IgD-negative memory B cell (primary cell): Measurements from ENCODE around the gene MARCKSL1. TPM values are rescaled to one million over a fixed set of nuclear protein-coding genes. Genes with fewer than 3 reads are reported as not detected.
"Not testable (repeated sequence)": the region's sequence is repeated elsewhere in the genome, so short reads cannot be mapped to it uniquely, and the experiment has no call there.

Experiments
- H3K27ac Mint-ChIP-seq, 3 donors: one replicate each; pipeline ENCODE4 v1.8.0; 2020 to 2022; ENCODE audit warnings: mild to moderate bottlenecking in 3 of 3, mixed read lengths in 3 of 3, moderate library complexity in 1 of 3
- H3K27me3 Mint-ChIP-seq: one replicate; pipeline ENCODE4 v1.8.0; 2021; ENCODE audit warnings: mixed read lengths
- H3K36me3 Mint-ChIP-seq: one replicate; pipeline ENCODE4 v1.8.0; 2020; ENCODE audit warnings: mild to moderate bottlenecking, mixed read lengths
- H3K4me1 Mint-ChIP-seq, 3 donors: one replicate each; pipeline ENCODE4 v1.8.0; 2020 to 2022; ENCODE audit warnings: mixed read lengths in 3 of 3, mild to moderate bottlenecking in 1 of 3
- H3K4me3 Mint-ChIP-seq, 4 donors: one replicate each; pipeline ENCODE4 v1.8.0; 2020 to 2022; ENCODE audit warnings: mild to moderate bottlenecking in 4 of 4, mixed read lengths in 4 of 4, moderate library complexity in 3 of 4
- H3K9me3 Mint-ChIP-seq, 3 donors: one replicate each; pipeline ENCODE4 v1.8.0; 2020 to 2021; ENCODE audit warnings: mixed read lengths in 3 of 3, mild to moderate bottlenecking in 1 of 3
- polyA plus RNA-seq: library from polyadenylated mRNA; unstranded; fragments of 300-500 nt; fragmentation: Illumina TruSeq; gene quantifications from one replicate; pipeline ENCODE4 v1.2.3, GENCODE V29; 2021

Gene MARCKSL1
- polyA plus RNA-seq, 1 donor from 2014 or later, result 219 TPM

GRCh38 chr1:32361308-32361673, 25.3 kb upstream of the MARCKSL1 start:
- no peak overlapping the region for H3K27ac Mint-ChIP-seq
- H3K27me3 Mint-ChIP-seq, result peaks cover 3% of the 10 kb centered on the region
- H3K4me1 Mint-ChIP-seq, result peaks cover 18 to 21% (median 19%) of the 10 kb centered on the region in 3 donors
- H3K4me3 Mint-ChIP-seq, result peak overlapping the region in 1 of 4 donors; percentile 47
- H3K36me3 Mint-ChIP-seq, result peaks cover 5% of the 10 kb centered on the region
- H3K9me3 Mint-ChIP-seq, result no peaks in the 10 kb centered on the region

DNA sequence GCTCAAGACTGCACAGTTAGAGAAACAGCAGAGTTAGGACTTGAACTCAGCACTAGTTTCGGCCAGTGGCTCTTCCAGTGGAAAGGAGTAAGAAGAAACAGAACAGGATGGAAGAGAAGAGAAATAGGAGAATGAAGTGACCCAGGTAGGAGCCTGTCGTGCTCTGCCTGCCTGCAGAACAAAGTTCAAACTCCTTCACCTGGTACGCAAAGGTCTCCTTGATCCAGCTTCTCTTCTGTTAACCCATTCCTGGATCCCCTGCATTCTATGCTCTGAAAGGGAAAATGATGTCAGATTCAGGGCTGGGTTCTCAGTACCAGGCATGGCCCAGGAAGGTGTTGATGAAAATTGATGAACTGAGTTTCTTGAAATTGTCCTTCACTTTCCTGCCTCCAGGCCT, 22.4 kb upstream of the MARCKSL1 start:
- Mint-ChIP-seq H3K27me3 (peaks cover 3% of the 10 kb centered on the region), H3K27ac (peak overlapping the region in 1 of 3 donors; percentile 48), H3K4me3 (peak overlapping the region in 1 of 4 donors; percentile 79), H3K36me3 (peaks cover 8% of the 10 kb centered on the region), H3K9me3 (no peaks in the 10 kb centered on the region), H3K4me1 (peaks cover 19 to 28% (median 26%) of the 10 kb centered on the region in 3 donors)

GRCh38 chr1:32357614-32358013, 21.6 kb upstream of the MARCKSL1 start:
- Mint-ChIP-seq H3K36me3 (peaks cover 8% of the 10 kb centered on the region), H3K27me3 (peaks cover 3% of the 10 kb centered on the region), H3K27ac (peak overlapping the region in 1 of 3 donors; percentile 48), H3K9me3 (no peaks in the 10 kb centered on the region), H3K4me3 (no peak overlapping the region), H3K4me1 (peaks cover 18 to 27% (median 23%) of the 10 kb centered on the region in 3 donors)

DNA sequence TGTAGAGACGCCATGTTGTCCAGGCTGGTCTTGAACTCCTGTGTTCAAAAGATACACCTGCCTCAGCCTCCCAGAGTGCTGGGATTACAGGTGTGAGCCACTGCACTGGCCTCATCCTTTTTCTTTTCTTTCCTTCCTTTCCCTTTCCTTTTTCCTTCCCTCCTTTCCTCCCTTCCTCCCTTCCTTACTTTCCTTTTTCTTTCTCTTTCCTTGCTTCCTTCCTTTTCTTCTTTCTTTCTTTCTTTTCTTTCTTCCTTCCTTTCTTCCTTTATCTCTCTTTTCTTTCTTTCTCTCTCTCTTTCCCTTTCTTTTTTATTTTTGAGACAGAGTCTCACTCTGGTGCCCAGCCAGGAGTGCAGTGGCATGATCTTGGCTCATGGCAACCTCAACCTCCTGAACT, 20.4 kb upstream of the MARCKSL1 start:
- no peak overlapping the region for H3K4me3 Mint-ChIP-seq

GRCh38 chr1:32355778-32356177, 19.7 kb upstream of the MARCKSL1 start:
- H3K27me3 Mint-ChIP-seq, H3K36me3 Mint-ChIP-seq, H3K9me3 Mint-ChIP-seq: not testable (repeated sequence)
- Mint-ChIP-seq H3K27ac (peak overlapping the region in 1 of 3 donors; percentile 29), H3K4me3 (peak overlapping the region in 1 of 4 donors; percentile 60), H3K4me1 (peaks cover 14 to 24% (median 23%) of the 10 kb centered on the region in 3 donors)

More for the DNA sequence above, 20.4 kb upstream of the MARCKSL1 start:
- peaks cover 7% of the 10 kb centered on the region for H3K36me3 Mint-ChIP-seq
- H3K27me3 Mint-ChIP-seq, result peaks cover 3% of the 10 kb centered on the region
- H3K9me3 Mint-ChIP-seq, result no peaks in the 10 kb centered on the region
- no peak overlapping the region for H3K27ac Mint-ChIP-seq
- H3K4me1 Mint-ChIP-seq, result peaks cover 17 to 27% (median 23%) of the 10 kb centered on the region in 3 donors

DNA sequence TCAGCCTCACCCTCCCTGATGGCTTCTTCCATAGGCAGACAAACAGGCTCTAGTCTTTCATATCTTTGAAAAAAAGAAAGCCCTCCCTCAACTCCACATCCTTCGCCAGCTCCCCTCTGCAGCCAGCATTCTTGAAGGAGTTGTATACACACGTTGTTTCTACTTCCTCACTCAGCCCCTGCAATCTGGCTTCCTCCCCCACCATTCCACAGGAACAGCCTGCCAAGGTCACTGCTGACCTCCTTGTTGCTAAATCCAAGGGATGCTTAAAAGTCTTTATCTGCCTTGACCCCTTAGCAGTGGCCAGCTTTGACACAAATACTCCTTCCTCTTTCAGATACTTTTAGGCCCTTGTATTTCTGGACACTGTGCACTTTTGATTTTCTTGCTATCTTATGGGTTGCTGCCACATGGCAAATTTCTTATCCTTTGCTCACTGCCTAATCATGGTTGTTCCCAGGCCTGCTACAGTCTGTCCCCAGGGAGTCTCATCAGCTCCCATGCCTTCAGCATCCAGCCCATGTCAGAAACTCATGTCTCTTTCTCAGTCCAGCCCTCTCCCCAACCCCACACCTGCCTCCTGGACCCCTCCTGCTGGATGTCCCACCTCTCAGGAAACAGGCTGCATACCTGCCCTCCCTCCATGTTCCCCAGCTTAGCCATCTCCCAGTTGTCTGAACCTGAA, 18.0 kb upstream of the MARCKSL1 start:
- Mint-ChIP-seq H3K27me3 (no peaks in the 10 kb centered on the region), H3K27ac (peak overlapping the region in 2 of 3 donors; percentile 28 to 92), H3K4me1 (peaks cover 12 to 23% (median 14%) of the 10 kb centered on the region in 3 donors), H3K9me3 (no peaks in the 10 kb centered on the region), H3K4me3 (peak overlapping the region; percentile 5 to 74 (median 58)), H3K36me3 (peaks cover 4% of the 10 kb centered on the region)

DNA sequence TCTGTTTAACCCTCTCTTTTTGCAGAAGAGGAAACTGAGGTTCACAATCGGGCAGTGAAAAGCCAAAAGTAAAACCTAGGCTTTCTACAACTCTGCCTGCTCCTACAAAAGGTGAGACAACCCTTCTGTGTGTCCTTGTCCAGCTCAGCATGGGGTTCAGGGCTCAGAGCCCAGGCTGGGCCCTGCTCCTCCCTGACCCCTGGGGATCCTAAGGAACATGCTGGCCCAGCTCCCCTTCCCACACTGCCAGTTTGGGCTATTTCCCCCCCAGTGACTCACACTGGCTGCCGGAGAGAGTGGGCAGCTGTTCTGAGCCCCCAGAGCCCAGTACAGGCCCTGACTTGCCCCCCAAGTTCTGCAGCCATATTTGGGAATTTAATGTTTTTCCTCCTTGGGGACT, 17.4 kb upstream of the MARCKSL1 start:
- peaks cover 12 to 24% (median 14%) of the 10 kb centered on the region in 3 donors for H3K4me1 Mint-ChIP-seq
- peak overlapping the region in 2 of 3 donors; percentile 72 to 92 for H3K27ac Mint-ChIP-seq
- H3K4me3 Mint-ChIP-seq, result peak overlapping the region in 2 of 4 donors; percentile 57 to 65
- no peaks in the 10 kb centered on the region for H3K27me3 Mint-ChIP-seq
- H3K36me3 Mint-ChIP-seq, result peaks cover 6% of the 10 kb centered on the region
- no peaks in the 10 kb centered on the region for H3K9me3 Mint-ChIP-seq

GRCh38 chr1:32352831-32353383, 16.9 kb upstream of the MARCKSL1 start:
- no peaks in the 10 kb centered on the region for H3K9me3 Mint-ChIP-seq

DNA sequence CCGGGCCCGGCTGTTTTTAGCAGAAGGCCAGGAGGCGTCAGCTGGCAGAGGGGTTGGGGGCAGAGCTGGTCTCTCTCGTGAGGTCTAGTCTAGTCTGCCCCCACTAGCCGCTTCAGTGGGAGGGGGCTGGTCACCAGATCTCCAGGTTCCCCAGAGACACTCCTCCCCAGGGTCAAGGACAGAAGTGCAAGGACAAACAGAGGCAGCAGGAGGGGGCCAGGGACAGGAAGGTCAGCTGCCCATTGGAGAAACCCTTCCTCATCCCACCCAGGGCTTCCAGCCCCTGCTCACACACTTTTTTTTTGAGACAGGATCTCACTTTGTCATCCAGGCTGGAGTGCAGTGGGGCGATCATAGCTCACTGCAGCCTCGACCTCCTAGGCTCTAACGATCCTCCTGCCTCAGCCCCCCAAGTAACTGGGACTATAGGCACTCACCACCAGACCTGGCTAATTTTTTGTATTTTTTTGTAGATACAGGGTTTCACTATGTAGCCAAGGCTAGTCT, 16.3 kb upstream of the MARCKSL1 start:
- Mint-ChIP-seq H3K4me3 (peak overlapping the region; percentile 52 to 85 (median 70)), H3K27me3 (no peaks in the 10 kb centered on the region), H3K9me3 (no peaks in the 10 kb centered on the region), H3K36me3 (peaks cover 6% of the 10 kb centered on the region), H3K4me1 (peaks cover 12 to 24% (median 13%) of the 10 kb centered on the region in 3 donors), H3K27ac (peak overlapping the region in 1 of 3 donors; percentile 92)

More at GRCh38 chr1:32352831-32353383, 16.9 kb upstream of the MARCKSL1 start:
- H3K4me1 Mint-ChIP-seq, result peaks cover 12 to 24% (median 13%) of the 10 kb centered on the region in 3 donors
- H3K27ac Mint-ChIP-seq, result peak overlapping the region in 2 of 3 donors; percentile 72 to 92
- H3K4me3 Mint-ChIP-seq, result peak overlapping the region; percentile 52 to 85 (median 61)
- H3K36me3 Mint-ChIP-seq, result peaks cover 6% of the 10 kb centered on the region
- no peaks in the 10 kb centered on the region for H3K27me3 Mint-ChIP-seq

DNA sequence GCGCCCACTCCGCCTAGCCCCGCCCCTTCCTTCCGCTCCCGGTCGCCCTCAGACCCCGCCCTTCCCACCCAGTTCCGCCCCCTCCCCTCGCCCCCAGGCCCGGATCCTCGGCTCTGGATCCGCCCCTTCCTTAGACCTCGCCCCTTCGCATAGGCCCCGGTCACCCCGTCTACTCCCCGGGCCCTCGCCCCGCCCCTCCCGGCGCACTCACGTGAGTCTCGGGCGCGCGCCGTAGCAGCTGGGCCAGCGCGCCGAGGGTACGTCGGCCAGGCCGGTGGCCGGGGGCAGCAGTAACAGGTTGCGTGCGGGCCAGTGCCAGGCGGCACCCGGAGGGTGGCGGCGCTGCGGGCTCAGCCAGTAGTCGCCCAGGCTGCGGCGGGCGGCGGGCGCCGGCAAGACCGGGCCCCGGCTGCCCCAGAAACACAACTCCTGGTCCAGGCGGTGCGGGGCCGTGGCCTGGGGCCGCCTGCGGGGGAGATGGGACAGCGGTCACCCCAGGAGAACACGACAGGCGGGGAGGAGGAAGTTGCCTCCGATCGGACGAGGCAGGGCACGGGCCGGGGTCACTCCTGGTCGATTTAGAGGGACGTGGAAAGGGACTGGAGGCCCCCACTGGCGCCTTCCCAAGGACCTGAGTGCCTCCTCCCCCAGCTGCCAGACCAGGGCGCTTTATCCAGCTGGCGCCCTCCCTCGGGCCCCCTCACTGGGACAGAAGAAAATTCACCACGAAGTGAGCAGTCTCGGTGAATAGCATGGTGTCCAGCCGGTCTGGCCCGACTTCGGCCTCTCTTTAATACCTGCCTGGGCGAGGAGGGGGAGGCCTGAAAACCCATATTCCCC, 15.6 kb upstream of the MARCKSL1 start:
- Mint-ChIP-seq H3K4me1 (peaks cover 12 to 26% (median 13%) of the 10 kb centered on the region in 3 donors), H3K36me3 (peaks cover 6% of the 10 kb centered on the region), H3K27ac (peak overlapping the region; percentile 90 to 94 (median 92)), H3K4me3 (peak overlapping the region; percentile 85 to 93 (median 86)), H3K27me3 (no peaks in the 10 kb centered on the region), H3K9me3 (no peaks in the 10 kb centered on the region)

- H3K27ac Mint-ChIP-seq, result peak overlapping the region; percentile 90 to 94 (median 92)
- H3K27me3 Mint-ChIP-seq, result no peaks in the 10 kb centered on the region
- no peaks in the 10 kb centered on the region for H3K9me3 Mint-ChIP-seq
- peak overlapping the region; percentile 85 to 93 (median 86) for H3K4me3 Mint-ChIP-seq
- peaks cover 12 to 28% (median 15%) of the 10 kb centered on the region in 3 donors for H3K4me1 Mint-ChIP-seq
- H3K36me3 Mint-ChIP-seq, result peaks cover 6% of the 10 kb centered on the region
Measured at GRCh38 chr1:32350785-32351398, 14.9 kb upstream of the MARCKSL1 start.

DNA sequence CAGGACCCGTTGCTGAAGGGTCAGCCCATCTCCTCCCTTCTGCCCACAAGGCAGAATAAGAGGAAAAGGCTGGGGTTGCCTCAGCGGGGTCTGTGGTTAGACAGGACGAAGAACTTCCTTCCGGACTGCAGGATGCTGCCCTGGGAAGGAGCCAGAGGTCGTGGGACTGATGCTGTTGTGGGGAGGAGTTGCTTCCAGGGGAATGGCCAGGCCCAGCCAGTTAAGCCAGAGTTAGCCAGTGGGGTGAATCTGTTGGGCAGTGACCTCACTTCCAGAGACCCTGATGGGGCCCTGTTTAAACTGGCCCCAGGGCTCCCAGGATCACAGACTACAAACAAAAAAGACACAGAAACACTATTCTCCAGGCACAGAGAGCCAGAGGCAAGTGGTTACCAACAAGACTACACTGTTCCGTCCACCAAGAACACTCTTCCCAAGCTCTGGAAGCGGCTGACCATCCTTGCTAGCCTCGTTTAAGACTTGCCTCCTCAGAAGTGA, 13.2 kb upstream of the MARCKSL1 start:
- Mint-ChIP-seq H3K36me3 (peaks cover 2% of the 10 kb centered on the region), H3K4me3 (peak overlapping the region in 3 of 4 donors; percentile 43 to 85 (median 74)), H3K4me1 (peaks cover 7 to 28% (median 16%) of the 10 kb centered on the region in 3 donors), H3K27ac (peak overlapping the region in 2 of 3 donors; percentile 48 to 59), H3K9me3 (no peaks in the 10 kb centered on the region), H3K27me3 (no peaks in the 10 kb centered on the region)

DNA sequence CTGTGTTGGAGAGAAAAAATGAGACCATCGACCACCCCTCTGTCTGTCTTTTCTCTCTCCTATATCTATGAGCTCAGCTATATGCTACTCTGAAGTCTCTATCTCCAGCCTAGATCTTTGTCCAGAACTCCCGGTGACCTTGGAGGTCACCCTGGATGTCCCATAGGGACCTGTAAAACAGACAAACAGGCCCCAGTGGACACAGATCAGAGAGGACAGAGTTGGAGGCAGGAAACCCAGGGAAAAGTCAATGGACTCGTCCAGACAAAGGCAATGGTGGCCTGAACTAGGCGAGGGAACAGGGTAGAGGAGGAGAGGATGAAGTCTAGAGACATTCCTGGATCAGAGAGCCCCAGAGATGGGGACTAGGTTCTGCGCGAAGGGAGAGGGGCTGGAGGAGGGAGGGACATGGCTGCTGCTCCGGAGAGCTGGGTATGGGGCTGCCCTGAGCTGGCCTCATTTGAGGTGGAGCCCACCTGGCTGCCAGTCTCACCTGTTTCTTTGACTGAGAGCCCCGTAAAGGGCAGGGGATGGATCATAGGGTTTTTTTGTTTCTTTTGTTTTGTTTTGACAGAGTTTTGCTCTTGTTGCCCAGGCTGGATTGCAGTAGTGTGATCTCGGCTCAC, 10.6 kb upstream of the MARCKSL1 start:
- peak overlapping the region in 1 of 4 donors; percentile 54 for H3K4me3 Mint-ChIP-seq
- no peaks in the 10 kb centered on the region for H3K9me3 Mint-ChIP-seq
- H3K27ac Mint-ChIP-seq, result peak overlapping the region in 1 of 3 donors; percentile 19
- H3K27me3 Mint-ChIP-seq, result no peaks in the 10 kb centered on the region
- H3K4me1 Mint-ChIP-seq, result peaks cover 1 to 22% (median 20%) of the 10 kb centered on the region in 3 donors
- peaks cover 2% of the 10 kb centered on the region for H3K36me3 Mint-ChIP-seq
